GM18505 (cell line): ENCODE measurements around the gene CNOT3.
A peak's percentile ranks its signal among the peaks of the same experiment; 100 is the strongest.

Source experiments
- ATAC-seq: cut with Tn5 transposase; IDR thresholded peaks from one replicate; pipeline ENCODE4 v1.9.1; 2021; ENCODE audit not compliant: unreplicated experiment
- POLR2A ChIP-seq: IDR thresholded peaks from 4 replicates; pipeline ENCODE4 v1.6.1; 2011; ENCODE audit warnings: borderline replicate concordance; ENCODE audit not compliant: insufficient read depth, insufficient read length; ENCODE audit errors: extremely low read depth

The CNOT3 gene

DNA sequence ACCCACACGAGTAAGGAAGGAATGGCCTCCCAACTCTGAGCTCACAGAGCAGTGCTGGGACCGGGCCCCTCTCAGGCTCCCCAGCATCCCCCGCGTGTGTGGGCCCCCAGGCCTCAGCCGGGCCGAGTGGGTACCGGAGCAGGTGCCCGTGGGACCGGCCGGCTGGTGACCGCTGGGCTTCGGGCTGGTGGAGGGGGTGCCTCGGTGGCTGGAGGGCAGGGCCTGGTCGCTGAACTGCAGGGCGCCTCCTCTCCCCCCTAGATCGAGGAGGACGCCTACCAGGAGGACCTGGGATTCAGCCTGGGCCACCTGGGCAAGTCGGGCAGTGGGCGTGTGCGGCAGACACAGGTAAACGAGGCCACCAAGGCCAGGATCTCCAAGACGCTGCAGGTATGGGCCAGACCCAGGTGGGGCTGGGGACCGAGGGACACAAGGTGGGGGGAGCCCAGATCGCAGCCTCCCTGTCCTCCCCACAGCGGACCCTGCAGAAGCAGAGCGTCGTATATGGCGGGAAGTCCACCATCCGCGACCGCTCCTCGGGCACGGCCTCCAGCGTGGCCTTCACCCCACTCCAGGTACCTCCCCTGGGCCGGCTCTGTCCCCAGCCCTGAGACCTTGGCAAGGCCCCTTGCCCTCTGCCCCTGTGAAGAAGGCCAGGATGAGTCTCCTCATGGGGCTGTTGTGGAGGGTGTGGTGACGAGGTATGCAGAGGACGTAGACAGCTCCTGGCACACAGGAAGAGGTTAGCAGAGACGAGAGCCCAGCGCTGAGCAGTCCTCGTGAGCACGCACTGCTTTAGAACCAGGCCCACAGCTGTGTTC, 8.6 kb upstream of the CNOT3 start:
- no peak for TF ChIP-seq POLR2A
- ATAC-seq = no peak

DNA sequence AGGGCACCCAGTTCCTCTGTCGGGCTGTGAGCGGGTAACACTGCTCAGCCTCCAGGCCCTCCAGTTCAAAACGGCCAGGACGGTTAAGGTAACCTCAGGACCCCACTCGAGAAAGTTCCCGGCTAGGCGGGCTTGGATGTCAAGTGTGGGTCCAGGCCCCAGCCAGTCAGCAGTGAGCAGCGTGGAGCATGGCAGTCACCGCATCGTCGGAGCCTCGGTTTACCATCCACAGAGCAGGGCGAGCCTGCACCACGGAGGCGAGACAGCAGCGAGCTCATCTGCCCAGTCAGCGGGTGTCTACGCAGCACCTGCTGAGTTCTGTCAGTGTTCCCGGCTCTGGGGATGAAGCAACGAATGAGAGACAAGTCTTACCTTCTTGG, 8.0 kb upstream of the CNOT3 start:
- TF ChIP-seq POLR2A = no peak
- no peak for ATAC-seq

DNA sequence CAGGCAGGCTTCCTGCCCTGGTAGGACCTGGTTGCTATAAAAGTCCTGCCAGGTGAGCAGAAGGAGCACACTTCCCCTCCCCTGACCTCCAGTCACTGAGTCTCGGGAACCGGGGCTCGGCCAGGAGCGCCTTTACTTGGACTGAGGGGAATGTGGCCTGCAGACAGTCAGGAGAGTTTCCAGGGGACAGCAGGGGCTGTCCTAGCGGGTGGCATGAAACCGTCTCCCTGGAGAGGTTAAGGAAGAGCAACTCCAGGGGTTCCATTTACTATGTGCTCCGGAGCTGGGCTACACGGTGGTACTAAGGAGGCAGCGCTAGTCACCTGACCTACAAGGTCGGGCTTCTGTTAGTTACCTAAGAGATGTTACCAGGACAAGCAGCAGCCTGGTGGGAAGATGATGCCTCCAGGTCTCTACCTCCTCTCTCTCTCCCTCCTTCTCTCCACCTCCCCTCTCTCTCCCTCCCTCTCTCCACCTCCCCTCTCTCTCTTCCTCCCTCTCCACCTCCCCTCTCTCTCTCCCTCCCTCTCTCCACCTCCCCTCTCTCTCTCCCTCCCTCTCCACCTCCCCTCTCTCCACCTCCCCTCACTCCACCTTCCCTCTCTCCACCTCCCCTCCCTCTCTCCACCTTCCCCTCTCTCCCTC, 4.1 kb upstream of the CNOT3 start:
- no peak for ATAC-seq
- no peak for TF ChIP-seq POLR2A

- TF ChIP-seq POLR2A = no peak
Measured at GRCh38 chr19:54133957-54134590, 3.5 kb upstream of the CNOT3 start.

DNA sequence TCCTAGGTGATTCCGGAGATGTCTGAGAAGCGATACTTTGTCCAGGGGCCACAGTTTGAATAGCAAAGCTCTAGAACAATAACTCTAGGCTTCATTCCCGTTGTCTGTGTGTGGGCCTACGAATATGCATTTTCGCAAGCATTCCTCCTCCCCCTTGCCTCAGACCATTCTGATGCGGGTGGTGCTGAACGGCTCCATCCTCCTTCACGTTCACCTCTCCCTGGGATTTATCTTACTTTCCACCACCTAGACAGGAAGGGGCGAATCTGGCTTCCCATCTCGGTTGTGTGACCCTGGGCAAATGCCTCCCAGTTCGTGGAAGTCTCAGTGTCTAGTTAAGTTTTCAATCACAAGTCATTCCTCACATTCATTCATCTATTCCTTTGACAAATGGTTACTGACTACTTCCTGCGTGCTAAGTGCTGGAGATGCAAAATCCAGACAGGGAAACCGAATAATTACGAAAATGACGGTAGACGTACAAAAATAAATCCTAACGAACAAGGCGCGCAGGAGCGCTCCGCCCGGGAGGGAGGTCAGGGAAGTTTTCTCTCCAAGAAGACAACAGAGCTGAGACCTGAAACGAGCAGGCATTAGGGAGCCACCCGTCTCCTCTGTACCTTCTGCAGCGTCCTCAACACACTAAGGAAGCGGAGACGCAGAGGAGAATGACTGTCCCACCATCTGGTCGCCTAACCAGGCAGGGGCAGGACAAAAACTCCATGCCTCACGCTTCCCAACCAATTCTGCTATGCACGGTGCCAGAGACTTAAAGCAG, 1.3 kb upstream of the CNOT3 start:
- no peak for TF ChIP-seq POLR2A
- ATAC-seq = no peak

More at GRCh38 chr19:54133957-54134590, 3.5 kb upstream of the CNOT3 start:
- no peak for ATAC-seq

DNA sequence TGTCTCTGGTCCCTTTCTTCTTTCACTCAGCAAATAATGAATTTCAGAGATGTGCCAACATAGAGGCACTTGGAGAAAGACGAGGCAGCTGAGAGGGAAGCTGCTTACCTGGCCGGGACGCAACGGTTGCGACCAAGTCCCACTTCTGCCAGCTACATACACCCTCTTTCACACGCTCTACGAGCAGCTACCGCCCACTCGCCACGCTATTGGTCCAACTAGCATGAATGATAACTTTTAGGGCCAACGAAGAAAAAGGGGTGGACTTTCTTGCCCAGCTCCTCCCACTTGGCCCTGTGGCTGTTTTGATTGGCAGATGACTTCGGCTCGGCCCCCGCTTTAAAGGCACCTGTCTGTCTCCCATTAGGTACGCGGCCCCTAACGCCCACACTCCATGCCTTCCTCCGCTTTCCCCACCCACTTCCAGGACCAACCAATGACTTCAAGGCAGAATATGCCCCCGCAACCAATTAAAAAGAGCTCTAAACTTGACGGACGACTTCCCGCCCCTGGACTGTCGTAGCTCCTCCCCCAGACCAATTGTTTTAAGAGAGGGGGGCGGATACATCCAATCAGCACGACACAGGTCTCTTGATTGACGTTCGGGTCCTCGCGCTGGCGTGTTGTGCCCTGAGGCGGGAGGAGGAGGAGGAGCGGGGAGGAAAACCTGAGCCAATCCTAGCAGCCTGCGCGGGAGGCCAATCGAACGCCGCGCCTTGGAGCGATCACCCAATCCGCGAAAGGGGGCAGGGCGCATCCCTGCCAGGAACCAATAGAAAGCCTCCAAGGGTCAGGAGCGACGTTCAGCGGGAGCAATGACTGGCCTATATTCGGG, 481 bp upstream of the CNOT3 start:
- ATAC-seq = peak; percentile 74
- TF ChIP-seq POLR2A = peak; percentile 78

DNA sequence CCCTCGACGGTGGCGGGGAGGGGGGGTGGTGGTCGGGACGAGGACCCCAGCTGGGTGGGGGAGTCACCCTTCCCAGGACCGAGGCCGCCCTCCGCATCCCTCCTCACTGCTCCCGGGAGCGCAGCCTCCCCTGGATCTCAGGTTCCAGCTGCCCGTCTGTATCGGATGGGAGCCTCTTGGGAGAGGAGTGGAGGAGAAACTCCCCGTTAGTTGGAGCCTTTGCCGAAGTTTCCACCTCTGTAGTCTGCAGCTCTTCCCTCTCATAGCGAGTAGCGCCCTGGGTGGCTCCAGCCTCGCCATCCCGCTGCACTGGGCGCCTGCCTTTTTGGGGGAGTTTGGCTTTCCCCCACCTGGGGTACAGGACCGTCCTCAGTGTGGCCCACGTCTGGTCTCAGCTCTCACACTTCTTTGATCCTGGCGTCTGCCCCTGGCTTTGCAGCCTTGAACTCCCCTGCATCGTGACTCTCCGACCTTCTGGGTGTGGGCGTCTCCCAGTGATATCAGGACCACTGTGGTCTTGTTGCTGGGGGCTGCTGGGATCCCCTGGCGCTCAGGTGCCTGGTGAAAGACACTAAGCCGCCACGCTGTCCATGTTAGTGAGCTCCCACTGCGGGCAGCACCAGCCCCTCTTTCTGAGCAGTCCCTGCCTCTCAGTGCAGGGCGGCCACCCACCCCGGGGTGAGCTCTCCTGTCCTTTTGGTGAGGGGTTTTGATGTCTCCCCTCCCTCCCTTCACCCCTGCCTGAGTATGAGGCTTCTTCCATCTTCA, 1.1 kb downstream of the CNOT3 start:
- no peak for TF ChIP-seq POLR2A
- no peak for ATAC-seq

- no peak for ATAC-seq
- no peak for TF ChIP-seq POLR2A
Measured at GRCh38 chr19:54141356-54141755, 3.8 kb downstream of the CNOT3 start.

- no peak for TF ChIP-seq POLR2A
- no peak for ATAC-seq
Measured at GRCh38 chr19:54142166-54142780, 4.7 kb downstream of the CNOT3 start.

DNA sequence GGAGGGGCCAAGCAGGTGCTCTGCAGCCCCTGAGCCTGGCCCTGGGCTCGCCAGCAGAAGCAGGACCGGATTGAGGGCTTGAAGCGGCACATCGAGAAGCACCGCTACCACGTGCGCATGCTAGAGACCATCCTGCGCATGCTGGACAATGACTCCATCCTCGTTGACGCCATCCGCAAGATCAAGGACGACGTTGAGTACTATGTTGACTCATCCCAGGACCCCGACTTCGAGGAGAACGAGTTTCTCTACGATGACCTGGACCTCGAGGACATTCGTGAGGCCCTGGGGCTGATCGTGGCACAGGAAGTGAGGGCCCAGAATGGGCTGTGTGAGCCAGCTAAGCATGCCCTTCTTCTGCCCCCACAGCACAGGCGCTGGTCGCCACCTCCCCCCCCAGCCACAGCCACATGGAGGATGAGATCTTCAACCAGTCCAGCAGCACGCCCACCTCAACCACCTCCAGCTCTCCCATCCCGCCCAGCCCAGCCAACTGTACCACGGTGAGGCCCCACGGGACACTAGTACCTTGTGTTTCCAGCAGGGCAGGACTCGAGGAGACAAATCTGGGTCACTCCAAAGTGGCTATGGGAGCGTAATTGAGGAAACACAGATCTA, 8.1 kb downstream of the CNOT3 start:
- ATAC-seq = no peak
- no peak for TF ChIP-seq POLR2A

GRCh38 chr19:54147676-54148075, 10.1 kb downstream of the CNOT3 start:
- ATAC-seq = no peak
- TF ChIP-seq POLR2A = no peak
